ENCODE measurements around the gene TOM1.
"Not testable (repeated sequence)": the region's sequence is repeated elsewhere in the genome, so short reads cannot be mapped to it uniquely, and the experiment has no call there.

The TOM1 gene

GRCh38 chr22:35347462-35347861 lies 47.8 kb downstream of the TOM1 start:
- DNase-seq = no peak

DNA sequence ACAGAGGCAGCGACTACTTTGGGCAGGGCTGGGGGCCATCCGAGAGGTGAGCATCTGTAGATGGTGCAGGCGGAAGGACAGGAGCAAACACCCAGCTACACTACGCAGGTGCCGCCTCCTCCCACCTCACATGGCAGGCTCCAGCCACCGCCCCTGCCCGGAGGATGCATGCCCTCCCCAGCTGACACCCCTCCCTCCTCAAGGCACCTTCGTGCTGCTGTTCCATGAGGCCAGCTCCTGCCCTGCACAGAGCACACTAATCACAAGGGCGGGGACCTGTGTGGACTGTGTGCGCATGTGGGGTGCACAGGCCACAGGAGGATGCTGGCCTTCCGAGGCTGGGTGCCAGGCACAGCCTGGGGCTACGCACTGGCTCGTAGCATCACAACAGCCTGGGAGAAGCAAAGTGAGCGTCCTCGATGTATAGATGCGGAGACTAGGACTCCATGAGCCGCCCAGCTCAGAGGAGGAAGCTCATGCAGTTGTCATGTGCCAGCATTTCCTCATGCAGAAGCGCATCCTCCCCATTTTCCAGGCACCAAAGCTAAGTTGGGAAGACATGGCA lies 48.4 kb downstream of the TOM1 start:
- no peak for DNase-seq

GRCh38 chr22:35348703-35349102 lies 49.0 kb downstream of the TOM1 start:
- no peak for DNase-seq

DNA sequence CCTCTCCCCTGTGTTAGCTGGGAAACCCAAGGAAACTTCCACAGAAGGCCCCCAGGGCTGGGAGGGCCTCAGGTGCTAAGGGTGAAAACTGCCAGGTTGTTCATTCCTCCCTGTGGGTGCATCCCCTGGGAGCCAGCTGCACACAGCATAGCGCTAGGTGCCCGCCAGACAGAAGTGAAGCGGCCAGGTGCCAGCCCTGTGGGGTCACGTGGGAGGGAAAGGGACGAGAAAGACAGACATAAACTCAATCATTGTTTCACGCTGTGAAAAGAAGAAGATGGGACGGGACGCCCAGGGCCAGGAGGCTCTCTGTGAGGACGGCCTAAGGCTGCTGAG lies 49.6 kb downstream of the TOM1 start:
- DNase-seq = no peak

- DNase-seq = no peak
Observed at GRCh38 chr22:35349704-35350538, 50.2 kb downstream of the TOM1 start.

DNA sequence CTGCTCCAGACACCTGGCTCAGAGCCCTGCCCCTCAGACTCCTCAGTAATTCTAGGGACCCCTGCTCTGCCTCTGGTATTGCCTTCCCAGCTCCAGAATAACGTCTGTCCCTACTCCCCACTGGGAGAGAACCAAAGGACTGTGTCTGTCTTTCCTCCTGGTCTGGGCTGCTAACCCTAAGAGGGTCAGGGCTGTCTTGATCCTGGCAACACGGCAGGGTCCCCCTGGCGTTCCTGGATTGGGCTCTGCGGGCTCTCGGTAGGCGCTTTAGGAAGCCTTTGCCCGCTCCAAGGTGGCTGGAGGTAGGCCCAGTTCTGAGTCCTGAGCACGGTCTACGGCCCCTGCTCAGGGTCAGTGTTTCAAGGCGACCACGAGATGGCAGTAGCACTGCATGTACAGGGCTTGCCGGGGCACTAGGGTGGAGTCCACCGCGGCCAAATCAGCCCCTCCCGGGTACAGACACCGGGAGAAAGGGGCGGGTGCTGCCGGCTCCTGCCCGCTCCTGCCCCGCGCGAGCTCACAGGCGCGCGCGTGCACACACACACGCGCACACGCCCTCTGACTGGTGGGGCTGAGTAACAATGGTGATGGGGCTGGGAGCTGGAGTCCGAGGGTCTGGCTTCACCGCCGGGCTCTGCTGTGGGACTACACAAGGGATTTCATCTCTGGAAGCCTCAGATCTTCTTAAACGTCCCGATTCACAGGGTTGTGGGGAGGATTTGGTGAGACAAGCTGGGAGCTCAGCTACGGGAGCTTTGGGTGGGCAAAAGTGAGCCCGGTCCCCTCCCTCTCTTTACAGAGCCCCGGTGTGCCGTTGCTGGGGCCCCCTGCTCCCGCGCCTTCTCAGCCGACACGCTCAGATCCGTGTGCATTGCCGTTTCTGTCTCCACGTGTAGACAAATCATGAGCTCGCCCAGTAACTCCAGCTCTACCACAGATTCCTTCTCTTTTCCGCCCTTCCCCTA lies 51.1 kb downstream of the TOM1 start:
- peak; percentile 89 to 92 for DNase-seq

DNA sequence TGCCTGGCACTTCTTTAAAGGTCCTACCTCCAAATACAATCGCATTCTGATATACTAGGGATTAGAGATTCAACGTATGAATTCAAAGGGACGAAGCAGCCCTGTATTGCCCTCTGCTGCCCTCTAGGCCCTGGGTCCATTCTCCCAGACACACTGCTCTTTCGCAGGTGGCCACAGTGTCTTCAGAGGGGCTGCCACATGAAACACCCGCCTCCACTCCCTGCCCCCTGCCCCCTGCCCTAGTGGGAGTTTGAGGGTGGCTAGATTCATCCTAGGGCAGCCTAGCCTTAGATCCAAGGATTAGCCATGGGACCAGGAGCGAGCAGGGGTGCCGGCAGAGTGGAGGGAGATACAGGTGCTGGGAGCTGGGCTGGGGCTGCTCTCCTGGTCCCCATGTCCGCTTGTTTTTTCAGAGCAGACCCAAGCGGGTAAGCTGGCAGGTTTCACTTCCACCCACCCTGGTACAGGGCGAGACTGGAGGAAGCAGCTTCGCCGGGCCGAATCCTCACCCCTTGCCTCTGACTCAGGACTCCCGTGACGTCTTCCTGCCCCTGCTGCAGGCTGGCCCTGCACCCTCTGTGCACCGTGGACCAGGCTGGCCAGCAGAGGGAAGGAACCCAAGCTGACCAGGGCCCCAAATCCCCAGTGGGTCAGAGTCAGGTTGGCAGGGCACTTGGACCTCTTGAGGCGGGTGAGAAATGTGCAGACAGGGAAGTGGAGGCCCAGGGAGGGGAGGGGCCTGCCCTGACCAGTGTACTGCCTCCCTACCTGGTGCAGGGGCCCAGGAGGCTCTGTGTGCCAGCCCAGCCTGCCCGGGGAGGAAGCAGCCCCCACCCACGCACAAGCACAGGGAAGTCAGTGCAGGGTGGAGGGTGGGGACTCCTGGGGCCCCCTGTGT lies 52.8 kb downstream of the TOM1 start:
- peak; percentile 30 to 88 for DNase-seq

- peak in 1 of 2 donors; percentile 32 for DNase-seq
Observed at GRCh38 chr22:35353318-35353717, 53.6 kb downstream of the TOM1 start.

- no peak for DNase-seq
Observed at GRCh38 chr22:35354068-35354467, 54.4 kb downstream of the TOM1 start.

DNA sequence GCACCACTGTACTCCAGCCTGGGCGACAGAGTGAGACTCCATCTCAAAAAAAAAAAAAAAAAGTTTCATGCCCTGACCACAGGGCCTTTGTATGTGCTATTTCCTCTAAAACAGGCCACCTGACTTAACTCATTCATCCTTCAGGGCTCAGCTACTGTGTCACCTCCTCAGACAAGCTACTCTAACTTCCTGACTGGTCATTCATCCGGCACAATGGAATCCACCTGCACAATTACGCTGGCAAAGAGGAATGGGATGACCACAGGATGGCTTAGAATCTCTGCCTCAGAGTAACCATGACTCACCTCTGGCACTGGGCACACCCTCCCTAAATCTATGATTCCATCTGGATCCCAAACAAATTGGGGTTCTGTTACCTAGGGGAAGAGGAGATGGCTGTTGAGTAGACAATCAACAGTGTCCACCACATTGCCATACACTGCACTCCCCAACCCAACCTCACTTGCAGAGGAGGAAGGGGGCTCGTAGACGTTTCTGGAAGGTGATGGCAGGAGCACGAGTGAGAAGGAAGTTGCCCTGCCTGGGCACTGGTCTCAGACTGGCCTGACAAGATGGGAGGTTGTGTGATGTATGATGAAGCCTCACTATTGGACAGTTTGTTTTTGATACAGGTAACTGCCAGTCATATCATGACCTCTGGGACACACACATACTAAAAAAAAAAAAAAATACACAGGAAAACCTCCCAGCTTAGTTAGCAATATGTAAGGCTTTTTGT lies 58.4 kb downstream of the TOM1 start:
- DNase-seq = no peak

DNA sequence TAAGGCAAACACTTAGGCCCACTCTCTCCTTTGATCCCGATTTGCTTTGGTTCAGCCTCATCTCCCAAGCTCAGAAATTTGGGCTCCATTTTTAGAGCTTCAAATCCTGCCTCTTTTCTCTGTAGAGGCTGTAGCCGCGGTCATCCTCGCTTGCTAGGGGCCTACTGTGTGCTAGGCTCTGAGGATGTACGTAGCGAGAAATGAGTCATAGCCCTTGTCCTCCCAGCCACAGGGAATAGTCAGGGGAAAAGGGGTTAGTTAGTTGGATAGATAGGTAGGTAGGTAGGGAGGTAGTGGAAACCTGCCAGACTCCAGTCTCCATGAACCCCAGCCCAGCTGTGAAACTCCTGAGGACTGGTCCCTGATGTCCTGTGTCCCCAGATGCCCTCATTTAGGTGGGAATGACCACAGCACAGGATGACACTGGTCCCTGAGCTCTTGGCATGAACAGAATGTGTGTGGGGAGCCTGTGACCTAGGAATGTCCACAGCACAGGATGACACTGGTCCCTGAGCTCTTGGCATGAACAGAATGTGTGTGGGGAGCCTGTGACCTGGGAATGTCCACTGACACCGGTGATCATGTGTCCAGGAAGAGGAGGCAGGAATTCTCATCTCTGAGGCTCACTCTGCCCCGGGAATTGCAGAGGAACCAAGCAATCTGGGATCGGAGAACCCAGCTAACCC lies 59.8 kb downstream of the TOM1 start:
- no peak for DNase-seq

DNA sequence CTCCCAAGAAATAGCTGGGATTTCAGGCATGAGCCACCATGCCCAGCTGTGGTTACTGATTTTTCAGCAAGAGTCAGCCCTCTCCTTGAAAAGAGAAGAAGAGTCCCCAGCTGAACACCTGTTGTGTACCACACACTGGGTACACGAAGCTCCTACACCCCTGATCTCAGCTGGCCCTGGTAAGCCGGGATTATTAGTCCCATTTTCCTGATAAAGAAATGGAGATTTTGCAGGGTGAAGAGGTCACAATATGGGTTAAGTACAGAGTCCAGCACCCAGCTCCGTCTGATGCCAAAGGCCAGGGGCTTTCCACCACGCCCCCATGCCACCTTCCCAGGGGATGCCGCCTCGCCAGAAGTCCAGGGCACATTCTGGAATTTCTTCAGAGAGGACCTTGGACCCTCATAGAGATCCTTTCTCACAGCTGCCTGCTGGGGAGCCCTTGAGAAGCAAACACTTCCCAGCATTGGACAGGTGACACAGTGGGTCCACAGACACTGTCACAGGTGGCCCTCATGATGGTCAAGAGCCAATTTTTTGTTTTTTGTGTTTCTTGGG lies 61.4 kb downstream of the TOM1 start:
- no peak for DNase-seq

DNA sequence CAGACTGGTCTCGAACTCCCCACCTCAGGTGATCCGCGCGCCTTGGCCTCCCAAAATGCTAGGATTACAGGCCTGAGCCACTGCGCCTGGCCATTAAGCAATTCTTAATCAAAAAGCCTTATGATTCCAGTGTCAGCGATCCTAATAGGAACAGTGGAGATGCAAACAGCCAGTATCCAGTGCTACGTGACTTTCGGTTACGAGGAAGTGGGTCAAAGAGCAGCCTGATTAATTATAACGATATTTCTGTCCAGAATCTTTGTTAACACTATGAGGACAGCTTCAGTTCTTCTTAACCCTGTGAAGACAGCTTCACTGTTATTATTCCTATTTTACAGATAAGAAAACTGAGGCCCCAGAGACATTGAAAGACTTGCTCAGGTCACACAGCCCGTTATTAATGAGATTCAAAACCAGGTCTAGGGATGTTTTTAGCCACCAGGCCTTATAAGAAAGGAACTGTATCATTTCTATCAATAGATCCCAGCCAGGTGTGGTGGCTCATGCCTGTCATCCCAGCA lies 63.9 kb downstream of the TOM1 start:
- DNase-seq = no peak

- not testable (repeated sequence) for DNase-seq
Observed at GRCh38 chr22:35364230-35364629, 64.5 kb downstream of the TOM1 start.

DNA sequence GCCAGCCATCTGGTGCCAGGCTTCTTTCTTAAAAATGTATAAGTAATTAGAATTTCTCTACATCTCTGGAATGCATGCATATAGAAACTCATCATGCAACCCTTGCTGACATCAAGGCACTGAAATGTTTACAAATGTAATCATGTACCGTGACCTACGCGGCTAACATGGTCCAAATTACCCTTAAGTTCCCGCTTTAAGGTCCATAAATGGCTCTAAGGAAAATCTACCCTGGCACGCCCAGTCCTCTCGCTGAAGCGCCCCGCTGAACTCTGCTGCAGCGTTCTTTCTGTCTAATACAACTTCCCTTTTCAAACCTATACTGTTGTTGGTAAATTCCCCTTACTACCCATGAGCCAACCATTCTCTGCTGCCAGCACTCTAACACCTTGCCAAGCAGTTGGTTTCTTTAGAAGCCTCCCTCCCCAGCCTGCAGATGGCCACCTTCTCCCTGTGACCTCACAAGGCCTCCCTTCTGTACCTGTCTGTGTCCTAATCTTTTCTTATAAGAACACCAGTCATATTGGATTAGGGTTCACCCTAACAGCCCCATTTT lies 67.7 kb downstream of the TOM1 start:
- DNase-seq = peak in 1 of 2 donors; percentile 68

DNA sequence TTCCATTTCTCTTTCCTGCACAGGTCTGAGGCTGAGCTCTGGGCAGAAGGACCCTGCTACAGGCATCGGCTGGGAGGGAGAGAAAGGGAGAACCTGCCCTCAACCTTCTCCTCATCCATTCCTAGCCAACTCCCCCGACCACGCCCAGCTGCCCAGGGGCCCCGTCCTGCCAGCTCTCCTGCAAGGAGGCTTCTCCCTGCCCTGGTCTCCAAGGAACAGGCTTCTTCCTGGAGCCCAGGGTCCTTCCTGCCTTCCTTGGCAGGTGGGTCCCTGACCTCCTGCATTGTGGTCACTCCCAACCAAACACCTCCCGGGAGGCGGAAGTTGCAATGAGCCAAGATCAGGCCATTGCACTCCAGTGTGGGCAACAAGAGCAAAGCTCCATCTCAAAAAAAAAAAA lies 68.7 kb downstream of the TOM1 start:
- DNase-seq = no peak

DNA sequence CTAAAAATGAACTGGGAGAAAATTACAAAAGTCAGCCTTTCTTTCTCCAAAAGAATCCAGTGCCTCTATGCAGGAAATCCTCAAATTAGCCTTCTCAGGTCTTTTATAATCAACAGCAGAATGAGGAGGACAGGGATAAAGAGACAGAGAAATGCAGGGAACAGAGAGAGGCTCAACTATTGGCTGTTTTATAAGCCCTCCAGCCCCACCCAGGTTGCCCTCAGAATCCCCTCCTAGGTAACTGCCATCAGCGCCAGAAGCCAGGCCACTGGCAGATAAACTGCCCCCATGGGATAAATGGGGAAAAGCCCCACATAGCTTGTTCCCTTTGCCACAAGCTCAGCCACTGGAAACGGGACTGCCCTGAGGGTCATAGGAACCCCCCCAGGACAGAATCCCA lies 70.3 kb downstream of the TOM1 start:
- no peak for DNase-seq

- DNase-seq = no peak
Observed at GRCh38 chr22:35373781-35374180, 74.1 kb downstream of the TOM1 start.

- DNase-seq = no peak
Observed at GRCh38 chr22:35375031-35375430, 75.3 kb downstream of the TOM1 start.

DNA sequence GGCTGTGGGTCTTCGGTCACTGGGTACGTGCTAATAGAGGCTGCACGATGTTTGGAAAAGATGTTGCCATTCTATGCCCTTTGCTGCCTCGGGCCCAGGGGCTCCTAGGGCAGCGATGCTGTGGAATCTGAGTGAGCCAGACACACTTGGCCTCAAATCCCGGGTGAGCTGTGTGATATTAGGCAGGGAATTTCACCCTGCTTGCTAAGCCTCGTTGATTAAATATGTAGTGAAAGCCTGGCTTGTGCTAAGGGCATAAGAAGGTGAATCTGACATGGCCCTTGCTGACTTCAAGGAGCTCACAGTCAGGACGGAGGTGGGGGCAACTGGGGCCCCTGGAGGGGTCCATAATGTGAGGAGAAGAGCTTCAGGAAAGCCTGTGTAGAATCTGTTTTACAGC lies 75.8 kb downstream of the TOM1 start:
- DNase-seq = no peak
